HG02943 (cell line): Measurements from ENCODE around the gene DMRTB1.

ENCODE experiments used
- ATAC-seq: cut with Tn5 transposase; IDR thresholded peaks from one replicate; pipeline ENCODE4 v1.9.1; 2021; ENCODE audit warnings: mild to moderate bottlenecking, low read depth, moderate library complexity; ENCODE audit not compliant: unreplicated experiment

Gene DMRTB1

DNA sequence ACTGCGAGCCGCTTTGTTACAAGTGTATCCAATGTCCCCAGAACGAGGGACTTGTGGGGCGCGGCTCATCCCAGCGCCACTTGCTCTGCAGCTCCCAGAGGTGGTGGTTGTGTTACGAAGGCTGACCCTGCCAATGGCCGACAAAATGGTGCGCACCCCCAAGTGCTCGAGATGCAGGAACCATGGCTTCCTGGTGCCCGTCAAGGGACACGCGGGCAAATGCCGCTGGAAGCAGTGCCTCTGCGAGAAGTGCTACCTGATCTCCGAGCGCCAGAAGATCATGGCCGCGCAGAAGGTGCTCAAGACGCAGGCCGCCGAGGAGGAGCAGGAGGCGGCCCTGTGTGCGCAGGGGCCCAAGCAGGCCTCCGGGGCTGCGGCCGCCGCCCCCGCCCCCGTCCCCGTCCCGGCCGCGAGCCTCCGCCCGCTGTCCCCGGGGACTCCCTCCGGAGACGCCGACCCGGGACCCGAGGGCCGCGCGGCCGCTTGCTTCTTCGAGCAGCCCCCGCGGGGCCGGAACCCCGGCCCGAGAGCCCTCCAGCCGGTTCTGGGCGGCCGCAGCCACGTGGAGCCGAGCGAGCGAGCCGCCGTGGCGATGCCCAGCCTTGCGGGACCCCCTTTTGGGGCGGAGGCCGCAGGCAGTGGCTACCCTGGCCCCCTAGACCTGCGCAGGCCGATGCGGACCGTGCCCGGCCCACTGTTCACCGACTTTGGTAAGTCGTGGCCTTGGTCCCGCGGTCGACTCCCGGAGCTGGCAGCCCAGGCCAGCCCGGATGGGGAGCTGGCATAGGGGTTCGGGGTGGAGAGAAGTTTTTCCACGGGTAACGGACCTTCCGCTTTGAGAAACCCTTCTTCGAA, at the start of gene DMRTB1:
DMRTB1 (plus strand) TSS at position 79 of the 855 bp plus-strand sequence; CDS start at position 134, 55 bp downstream.
- no peak for ATAC-seq

GRCh38 chr1:53409695-53410094, 49.5 kb upstream of the DMRTB1 start:
- no peak for ATAC-seq

DNA sequence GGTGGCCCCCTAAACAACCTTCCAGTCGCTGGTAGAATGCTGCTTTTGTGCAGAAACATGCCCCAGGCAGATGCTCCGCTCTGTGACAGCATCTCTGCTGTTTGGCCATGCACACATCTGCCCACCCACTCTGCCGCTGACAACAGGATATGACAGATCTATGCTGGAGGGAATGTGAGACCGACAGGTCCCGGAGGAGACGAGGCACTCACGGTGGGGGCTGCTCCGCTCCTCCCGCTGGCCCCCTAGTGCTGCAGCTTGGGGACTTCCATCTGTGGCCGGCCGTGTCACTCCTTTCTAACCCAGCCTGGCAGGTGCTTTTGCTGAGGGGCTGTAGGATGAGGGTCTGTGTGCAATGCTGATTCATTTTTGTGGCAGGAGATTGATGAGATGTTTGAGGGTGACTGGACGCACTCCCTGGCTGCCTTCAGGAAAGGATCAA, 49.1 kb upstream of the DMRTB1 start:
- ATAC-seq: no peak

DNA sequence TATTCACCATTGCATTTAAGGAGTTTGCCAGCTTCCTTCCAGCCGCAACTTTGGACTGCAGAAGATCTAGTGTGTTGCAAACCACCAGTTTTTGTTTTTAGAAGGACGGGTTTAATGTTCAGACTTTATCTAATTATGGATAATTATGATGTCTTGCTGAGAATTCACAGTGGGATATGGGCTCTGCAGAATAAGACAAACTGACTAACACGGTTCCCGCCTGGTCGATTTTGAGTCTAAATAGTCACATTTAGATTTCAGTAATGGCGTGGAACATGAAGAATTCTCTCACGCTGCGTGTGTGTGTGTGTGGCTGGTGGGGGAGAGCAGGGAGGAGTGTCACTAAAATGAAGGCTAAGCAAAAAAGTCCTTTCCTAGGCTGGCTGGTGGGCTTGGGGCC, 48.5 kb upstream of the DMRTB1 start:
- ATAC-seq: no peak

DNA sequence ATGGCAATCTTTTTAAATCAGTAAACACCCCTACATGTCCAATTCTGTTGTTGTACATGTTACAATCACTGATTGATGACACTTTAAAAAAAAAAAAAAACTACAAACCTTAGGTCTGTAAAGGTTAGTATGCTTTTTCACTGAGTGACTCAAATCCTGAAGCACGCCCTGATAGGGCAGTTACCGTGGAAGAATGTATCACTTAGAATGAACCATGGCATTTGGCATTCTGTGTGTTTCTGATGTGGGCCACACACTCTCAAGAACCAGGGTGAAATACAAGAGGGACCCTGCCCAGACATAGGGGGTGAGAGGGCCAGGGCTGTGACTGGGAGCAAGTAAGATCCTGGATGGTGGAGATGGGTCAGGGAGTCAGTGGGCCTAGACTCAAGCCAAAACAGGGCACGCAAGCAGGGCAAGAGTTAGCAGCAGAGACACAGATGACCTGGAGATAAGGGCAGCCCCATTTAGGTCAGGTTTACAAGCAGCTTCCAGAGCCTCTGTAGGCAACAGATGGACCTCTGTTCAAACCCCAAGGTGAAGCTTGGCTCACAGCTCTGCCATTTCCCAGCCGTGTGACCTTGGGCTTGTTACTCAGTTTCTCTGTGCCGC, 47.6 kb upstream of the DMRTB1 start:
- ATAC-seq: no peak

- ATAC-seq: no peak
Observed at GRCh38 chr1:53412285-53413174, 46.7 kb upstream of the DMRTB1 start.

DNA sequence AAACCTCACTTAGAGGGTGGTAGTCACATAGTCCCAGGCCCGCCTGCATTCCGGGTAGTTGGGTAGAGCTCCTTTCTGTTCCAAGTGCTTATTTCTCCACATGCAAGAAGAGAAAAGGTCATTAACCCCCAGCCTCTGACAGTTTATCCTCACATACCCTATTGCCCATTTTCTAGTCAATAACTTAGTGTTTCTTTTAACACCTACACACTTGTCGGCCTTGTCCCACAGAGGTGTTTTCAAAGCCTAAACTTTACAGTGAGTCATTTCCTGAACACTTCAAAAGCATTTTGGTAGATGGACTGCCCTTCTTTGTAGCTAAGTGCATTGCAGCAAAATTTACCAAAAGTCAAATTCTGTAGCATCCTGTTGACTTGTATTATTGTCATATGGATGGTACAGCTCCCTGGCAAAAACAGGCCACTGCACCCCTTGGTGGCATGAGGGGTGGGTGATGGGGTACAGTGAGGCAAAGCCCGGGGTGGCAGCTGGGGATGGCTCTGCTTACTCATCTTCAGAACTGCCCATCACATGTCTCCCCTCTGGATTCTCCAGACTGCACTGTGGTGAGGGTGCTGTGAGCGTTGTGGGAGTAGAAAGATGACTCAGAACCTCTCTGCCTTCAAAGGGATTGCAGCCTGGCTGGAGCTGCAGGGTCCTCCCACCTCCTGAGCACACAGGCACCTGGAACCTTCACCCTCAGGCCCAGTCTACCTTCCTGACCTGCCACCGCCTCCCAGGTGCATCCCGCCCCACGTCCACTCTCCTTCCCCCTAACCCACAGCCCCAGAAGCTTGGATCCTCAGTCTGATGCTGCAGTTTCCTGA, 45.8 kb upstream of the DMRTB1 start:
- ATAC-seq: no peak

DNA sequence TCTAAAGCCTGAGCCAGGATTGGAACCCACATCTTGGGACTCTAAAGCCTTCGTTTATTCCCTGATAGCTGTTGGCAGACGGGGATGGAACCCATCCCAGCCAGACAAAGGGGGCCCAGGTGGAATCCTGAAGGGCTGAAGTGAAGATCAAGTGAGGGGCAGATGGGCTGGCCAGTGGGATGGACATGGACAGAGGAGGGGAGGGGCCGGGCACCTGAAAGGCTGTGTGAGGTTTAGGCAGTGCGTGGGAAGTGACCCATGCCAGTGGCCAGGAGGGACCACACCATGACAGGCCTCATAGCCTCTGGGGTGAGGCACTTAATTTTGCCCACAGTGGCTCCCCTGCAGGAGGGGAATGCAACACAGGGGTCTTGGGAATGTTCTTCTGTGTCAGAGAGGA, 44.6 kb upstream of the DMRTB1 start:
- ATAC-seq: no peak

DNA sequence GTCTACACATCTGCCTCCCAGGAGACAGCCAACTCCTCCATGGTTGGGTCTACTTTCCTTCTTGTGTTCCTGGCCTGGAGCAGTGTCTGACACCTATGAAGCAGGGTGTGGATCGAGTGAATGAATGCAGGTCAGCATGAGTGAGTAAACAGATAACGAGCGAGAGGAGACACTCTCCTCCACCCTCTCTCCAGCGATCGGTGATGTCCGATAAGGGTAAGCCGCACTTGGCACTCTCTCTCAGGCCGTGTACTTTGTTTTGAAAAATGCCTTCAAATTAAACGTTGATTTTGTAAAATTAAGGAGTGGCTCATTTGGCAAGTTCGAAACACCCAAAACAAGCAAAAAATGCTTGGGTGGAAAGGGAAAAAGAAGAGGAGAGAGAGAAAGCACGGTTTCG, 43.8 kb upstream of the DMRTB1 start:
- ATAC-seq: no peak

DNA sequence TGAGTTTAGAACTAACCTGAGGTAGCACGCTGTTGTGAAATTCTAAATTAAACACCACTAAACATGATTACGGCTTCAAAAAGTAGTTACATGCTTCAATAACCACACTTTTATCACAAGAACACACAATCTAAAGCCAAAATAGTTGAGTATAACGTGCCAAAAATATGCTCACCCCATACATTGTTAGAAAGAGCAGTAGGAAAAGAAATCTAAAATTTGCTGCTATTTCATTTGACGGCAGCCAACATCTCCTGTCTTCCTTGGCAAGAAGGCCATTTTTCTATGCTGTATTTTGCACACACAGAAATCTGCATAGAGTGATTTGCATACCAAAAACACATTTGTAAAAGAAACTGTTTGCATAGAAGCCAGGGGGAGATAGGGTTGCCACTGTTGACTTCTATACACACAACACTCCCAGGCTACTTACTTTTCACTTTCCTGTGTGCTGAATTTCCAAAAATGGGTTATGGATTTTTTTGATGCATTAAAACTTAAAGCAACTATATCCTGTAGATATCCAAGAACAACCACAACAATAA, 42.9 kb upstream of the DMRTB1 start:
- ATAC-seq: no peak

GRCh38 chr1:53417074-53417511, 42.1 kb upstream of the DMRTB1 start:
- no peak for ATAC-seq

DNA sequence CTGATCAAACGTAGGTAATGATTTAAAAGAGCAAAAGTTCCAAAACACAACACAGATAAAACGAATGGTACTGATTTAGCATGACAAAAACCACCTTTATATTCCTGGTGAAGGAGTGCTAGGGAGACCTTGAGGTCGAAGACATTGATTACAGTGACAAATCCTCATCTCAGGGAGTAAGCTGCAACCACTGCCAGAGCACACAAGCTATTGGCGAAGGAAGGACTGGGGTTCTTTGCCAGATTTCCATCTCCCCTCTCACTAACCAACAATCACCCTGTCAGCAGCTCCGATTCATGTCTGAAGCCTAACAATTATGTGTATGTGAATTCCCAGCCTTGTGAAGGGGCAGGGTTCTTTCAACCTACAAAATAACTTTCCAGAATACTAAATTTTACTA, 40.2 kb upstream of the DMRTB1 start:
- ATAC-seq: no peak

GRCh38 chr1:53420341-53420740, 38.9 kb upstream of the DMRTB1 start:
- ATAC-seq: no peak

GRCh38 chr1:53421208-53421607, 38.0 kb upstream of the DMRTB1 start:
- no peak for ATAC-seq

DNA sequence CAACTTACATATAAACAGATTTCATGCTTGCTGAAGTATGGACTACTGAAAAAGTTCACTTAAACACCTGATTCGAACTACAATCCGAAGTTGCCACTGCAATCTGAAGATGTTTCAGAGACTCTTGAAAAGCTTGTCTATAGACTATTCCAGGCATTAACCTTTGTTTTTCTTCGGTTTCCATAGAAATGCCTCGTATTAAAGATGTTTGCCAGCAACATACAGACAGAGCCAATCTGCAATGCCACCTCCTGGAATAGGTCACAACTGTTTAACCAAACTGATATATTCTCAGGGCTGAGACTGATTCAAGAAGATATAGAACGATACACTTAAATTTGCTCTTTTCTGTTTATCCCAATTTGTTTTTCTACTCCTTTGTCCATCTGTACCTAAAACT, 28.9 kb upstream of the DMRTB1 start:
- no peak for ATAC-seq

- no peak for ATAC-seq
Observed at GRCh38 chr1:53430779-53431178, 28.4 kb upstream of the DMRTB1 start.

DNA sequence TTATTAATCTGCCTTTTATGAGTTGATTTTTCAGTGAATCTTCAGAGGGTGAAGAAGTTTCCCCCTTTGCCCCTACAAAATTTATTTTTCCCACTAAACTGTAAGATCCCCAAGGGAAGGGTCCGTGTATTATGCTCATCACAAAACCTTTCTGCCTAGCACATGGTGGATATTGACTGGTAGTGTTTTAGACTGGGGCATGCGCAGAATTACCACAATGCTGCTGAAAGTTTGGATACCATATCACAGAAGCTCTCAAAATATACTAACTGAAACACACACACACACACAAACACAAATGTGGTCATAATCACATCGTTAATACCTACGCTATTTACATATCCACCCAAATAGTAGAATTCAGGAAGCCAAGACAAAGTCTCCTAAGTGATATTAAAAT, 28.0 kb upstream of the DMRTB1 start:
- no peak for ATAC-seq

- no peak for ATAC-seq
Observed at GRCh38 chr1:53431805-53432565, 27.2 kb upstream of the DMRTB1 start.

- ATAC-seq: no peak
Observed at GRCh38 chr1:53432611-53433010, 26.6 kb upstream of the DMRTB1 start.
